Kidney tubule cell (primary cell): Measurements from ENCODE around the gene GABRP.
"Not testable (repeated sequence)": the region's sequence is repeated elsewhere in the genome, so short reads cannot be mapped to it uniquely, and the experiment has no call there.

Experiments
- DNase-seq: peaks from one replicate; pipeline ENCODE4 v3.0.0-alpha.2; 2018; ENCODE audit warnings: low spot score

The GABRP gene

GRCh38 chr5:170783498-170784247 is at the start of gene GABRP:
TSS of gene GABRP (plus strand) at chr5:170783725. CDS start at chr5:170788616, 4,891 bp downstream.
- no peak for DNase-seq

GRCh38 chr5:170736966-170737365 is 46.6 kb upstream of the GABRP start:
- no peak for DNase-seq

GRCh38 chr5:170737591-170737990 is 45.9 kb upstream of the GABRP start:
- DNase-seq, result no peak

GRCh38 chr5:170738840-170739239 is 44.7 kb upstream of the GABRP start:
- no peak for DNase-seq

- DNase-seq, result no peak
These were observed 44.1 kb upstream of the GABRP start for GRCh38 chr5:170739446-170739845.

- no peak for DNase-seq
These were observed 42.8 kb upstream of the GABRP start for GRCh38 chr5:170740551-170741205.

GRCh38 chr5:170741801-170742200 is 41.7 kb upstream of the GABRP start:
- no peak for DNase-seq

- no peak for DNase-seq
These were observed 39.7 kb upstream of the GABRP start for GRCh38 chr5:170743876-170744212.

- peak; percentile 82 for DNase-seq
These were observed 37.9 kb upstream of the GABRP start for GRCh38 chr5:170745481-170746071.

GRCh38 chr5:170746075-170746960 is 37.2 kb upstream of the GABRP start:
- no peak for DNase-seq

GRCh38 chr5:170746961-170747340 is 36.6 kb upstream of the GABRP start:
- DNase-seq, result no peak

GRCh38 chr5:170747357-170747756 is 36.2 kb upstream of the GABRP start:
- no peak for DNase-seq

- DNase-seq, result no peak
These were observed 35.7 kb upstream of the GABRP start for GRCh38 chr5:170747851-170748250.

GRCh38 chr5:170748951-170749471 is 34.5 kb upstream of the GABRP start:
- no peak for DNase-seq

GRCh38 chr5:170749911-170750431 is 33.6 kb upstream of the GABRP start:
- peak; percentile 66 for DNase-seq

- no peak for DNase-seq
These were observed 32.7 kb upstream of the GABRP start for GRCh38 chr5:170750791-170751190.

- DNase-seq, result no peak
These were observed 31.9 kb upstream of the GABRP start for GRCh38 chr5:170751631-170752030.

GRCh38 chr5:170752257-170753215 is 31.0 kb upstream of the GABRP start:
- DNase-seq, result no peak

- no peak for DNase-seq
These were observed 30.2 kb upstream of the GABRP start for GRCh38 chr5:170753311-170753710.

GRCh38 chr5:170754508-170754907 is 29.0 kb upstream of the GABRP start:
- not testable (repeated sequence) for DNase-seq
